GM12801 (cell line): Measurements from ENCODE around the gene ZBTB7A.

Experiments used
- CTCF ChIP-seq: IDR thresholded peaks from one replicate; pipeline ENCODE4 v1.5.1; 2011; ENCODE audit warnings: control low read depth; ENCODE audit not compliant: insufficient read length; ENCODE audit errors: extremely low read depth

The ZBTB7A gene

GRCh38 chr19:4012092-4012974, 54.4 kb downstream of the ZBTB7A start:
- TF ChIP-seq CTCF, result no peak

GRCh38 chr19:4010808-4011110, 55.9 kb downstream of the ZBTB7A start:
- no peak for TF ChIP-seq CTCF

GRCh38 chr19:4009990-4010807, 56.5 kb downstream of the ZBTB7A start:
- TF ChIP-seq CTCF, result no peak

- TF ChIP-seq CTCF, result no peak
Observed at GRCh38 chr19:4007836-4008539, 58.7 kb downstream of the ZBTB7A start.

- no peak for TF ChIP-seq CTCF
Observed at GRCh38 chr19:4007021-4007835, 59.5 kb downstream of the ZBTB7A start, which contains the start of gene PIAS4. Gene PIAS4 (plus strand): TSS chr19:4007736. CDS start chr19:4007761, 25 bp downstream.

GRCh38 chr19:3995607-3996006, 71.1 kb downstream of the ZBTB7A start:
- no peak for TF ChIP-seq CTCF
